ENCODE measurements around the gene ZIC4. TPM values are rescaled to one million over a fixed set of nuclear protein-coding genes. Genes with fewer than 3 reads are reported as not detected.

ZIC4 gene
- total and polyA plus RNA-seq, 4 donors, result 0.06 TPM; not detected in 3

- TF ChIP-seq CTCF (IDR thresholded peaks at IDR 0.05; ENCODE audit: low read depth, low read length, missing input control) (no peak), HNF4G (IDR thresholded peaks at IDR 0.05) (no peak), JUND (IDR thresholded peaks at IDR 0.05) (no peak), FOXA1 (IDR thresholded peaks at IDR 0.05) (no peak), ZBTB33 (IDR thresholded peaks at IDR 0.05) (no peak), GABPA (IDR thresholded peaks at IDR 0.05 in 1 of 2, conservative IDR thresholded peaks at IDR 0.05 in 1 of 2) (no peak), SP1 (IDR thresholded peaks at IDR 0.05) (no peak), RAD21 (IDR thresholded peaks at IDR 0.05) (no peak), ATF3 (IDR thresholded peaks at IDR 0.05) (no peak), FOXA2 (IDR thresholded peaks at IDR 0.05) (no peak), YY1 (IDR thresholded peaks at IDR 0.05) (no peak), HNF4A (conservative IDR thresholded peaks at IDR 0.05) (no peak), TAF1 (conservative IDR thresholded peaks at IDR 0.05) (no peak), MAX (IDR thresholded peaks at IDR 0.05) (no peak), REST (IDR thresholded peaks at IDR 0.05) (no peak)
These were observed 19.1 kb upstream of the ZIC4 start for GRCh38 chr3:147425388-147425850.

More at GRCh38 chr3:147425388-147425850, 19.1 kb upstream of the ZIC4 start:
- Histone ChIP-seq H3K4me1 (ENCODE audit: control insufficient read depth in 4 of 4, insufficient read depth in 4 of 4, low read length in 3 of 4) (peaks cover 0 to 2% (median under 1%) of the 10 kb centered on the region in 4 donors), H3K27me3 (ENCODE audit: control insufficient read depth in 4 of 4, insufficient read depth in 4 of 4, low read length in 3 of 4) (peaks cover 0 to 29% (median 2%) of the 10 kb centered on the region in 4 donors), H3K4me3 (ENCODE audit: low read depth in 1 of 3, low read length in 3 of 3) (no peak overlapping the region), H3K36me3 (ENCODE audit: control insufficient read depth in 4 of 4, insufficient read depth in 3 of 4, low read depth in 1 of 4, low read length in 3 of 4) (no peaks in the 10 kb centered on the region), H3K9ac (ENCODE audit: low read depth in 1 of 2, low read length in 2 of 2) (no peak overlapping the region), H3K27ac (ENCODE audit: low read depth in 1 of 2, low read length in 2 of 2) (no peak overlapping the region), H3K9me3 (ENCODE audit: control insufficient read depth in 4 of 4, low read length in 3 of 4) (no peaks in the 10 kb centered on the region)
- no peak for DNase-seq (ENCODE audit: low spot score)
- WGBS, result 20% methylated on average over 1 of the region's 1 CpG
